Measurements from ENCODE around the gene PRDM16.

Gene PRDM16

DNA sequence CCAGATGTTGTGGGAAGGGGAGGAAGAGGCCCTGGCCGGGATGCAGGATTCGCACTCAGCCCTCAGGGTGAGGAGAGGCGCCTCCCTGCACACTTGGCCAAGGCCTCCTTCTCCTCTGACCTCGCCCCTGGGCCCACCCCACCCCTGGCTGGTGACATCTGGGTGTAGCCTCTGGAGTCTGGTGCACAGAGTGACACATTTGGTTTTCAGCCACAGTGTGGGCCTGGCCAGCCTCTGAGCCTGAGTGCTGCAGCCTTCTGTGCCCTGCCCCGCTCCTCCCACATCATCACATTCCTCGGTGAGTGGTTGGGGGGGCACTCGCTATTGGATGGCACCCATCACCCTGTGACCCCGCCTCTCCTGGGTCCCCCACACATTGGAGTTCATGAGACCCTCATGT is 45.8 kb downstream of the PRDM16 start:
- no peak for DNase-seq
- TF ChIP-seq, protein P1, sequence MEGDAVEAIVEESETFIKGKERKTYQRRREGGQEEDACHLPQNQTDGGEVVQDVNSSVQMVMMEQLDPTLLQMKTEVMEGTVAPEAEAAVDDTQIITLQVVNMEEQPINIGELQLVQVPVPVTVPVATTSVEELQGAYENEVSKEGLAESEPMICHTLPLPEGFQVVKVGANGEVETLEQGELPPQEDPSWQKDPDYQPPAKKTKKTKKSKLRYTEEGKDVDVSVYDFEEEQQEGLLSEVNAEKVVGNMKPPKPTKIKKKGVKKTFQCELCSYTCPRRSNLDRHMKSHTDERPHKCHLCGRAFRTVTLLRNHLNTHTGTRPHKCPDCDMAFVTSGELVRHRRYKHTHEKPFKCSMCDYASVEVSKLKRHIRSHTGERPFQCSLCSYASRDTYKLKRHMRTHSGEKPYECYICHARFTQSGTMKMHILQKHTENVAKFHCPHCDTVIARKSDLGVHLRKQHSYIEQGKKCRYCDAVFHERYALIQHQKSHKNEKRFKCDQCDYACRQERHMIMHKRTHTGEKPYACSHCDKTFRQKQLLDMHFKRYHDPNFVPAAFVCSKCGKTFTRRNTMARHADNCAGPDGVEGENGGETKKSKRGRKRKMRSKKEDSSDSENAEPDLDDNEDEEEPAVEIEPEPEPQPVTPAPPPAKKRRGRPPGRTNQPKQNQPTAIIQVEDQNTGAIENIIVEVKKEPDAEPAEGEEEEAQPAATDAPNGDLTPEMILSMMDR (IDR thresholded peaks at IDR 0.05; ENCODE audit: low read depth, low read length) = no peak
- no peaks in the 10 kb centered on the region for H3K9me3 ChIP-seq (ENCODE audit: severe bottlenecking)
- no peak overlapping the region for H3K27ac ChIP-seq
- no peaks in the 10 kb centered on the region for H3K27me3 ChIP-seq (ENCODE audit: insufficient read depth, low read depth, severe bottlenecking)
- H3K36me3 ChIP-seq = no peaks in the 10 kb centered on the region
- H3K4me3 ChIP-seq (ENCODE audit: low read depth, low read length) = no peak overlapping the region

DNA sequence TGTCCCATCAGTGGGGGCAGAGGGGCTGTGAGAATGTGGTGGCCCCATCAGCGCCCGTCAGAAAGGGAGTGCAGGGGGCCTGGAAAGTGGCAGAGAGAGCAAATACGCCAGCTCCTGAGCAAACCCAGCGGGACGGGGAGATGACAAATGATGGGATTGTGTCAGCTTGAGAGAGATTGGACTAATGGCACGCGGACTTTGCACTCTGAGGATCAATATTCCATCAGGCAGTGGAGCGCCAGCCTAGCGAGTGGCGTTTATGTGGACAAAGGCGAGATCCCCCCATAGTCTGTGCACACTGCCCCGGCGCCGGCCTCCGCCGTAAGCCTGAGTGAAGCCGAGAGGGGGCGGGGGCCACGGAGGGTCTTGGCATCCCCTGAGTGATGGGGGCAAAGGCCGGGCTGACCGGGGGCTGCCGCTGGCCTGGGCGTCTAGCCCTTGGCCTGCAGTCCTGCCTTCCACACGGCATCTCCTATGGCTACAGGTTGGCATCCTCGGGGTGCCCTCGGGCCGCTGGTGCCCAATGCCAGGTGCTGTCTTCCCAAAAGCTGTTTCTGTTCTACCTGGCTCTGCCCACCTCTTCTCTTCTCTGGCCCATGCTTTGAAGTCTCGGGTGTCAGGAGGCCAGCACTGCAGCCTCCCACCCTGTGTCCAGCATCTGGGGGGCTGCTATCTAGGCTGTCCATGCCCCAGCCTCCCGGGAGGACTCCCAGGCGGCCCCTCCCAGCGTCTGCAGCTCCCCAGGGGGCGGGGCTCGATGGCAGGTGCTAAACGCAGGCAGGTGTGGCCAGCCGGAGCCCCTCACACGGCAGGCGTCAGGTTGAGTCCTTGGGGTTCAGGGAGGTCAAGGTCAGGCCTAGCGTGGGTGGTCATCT is 46.5 kb downstream of the PRDM16 start:
- no peak overlapping the region for H3K27ac ChIP-seq
- no peaks in the 10 kb centered on the region for H3K9me3 ChIP-seq (ENCODE audit: severe bottlenecking)
- TF ChIP-seq, protein P1 (IDR thresholded peaks at IDR 0.05; ENCODE audit: low read depth, low read length) = no peak
- H3K27me3 ChIP-seq (ENCODE audit: insufficient read depth, low read depth, severe bottlenecking) = no peaks in the 10 kb centered on the region
- no peak overlapping the region for H3K4me3 ChIP-seq (ENCODE audit: low read depth, low read length)
- no peak for DNase-seq
- no peaks in the 10 kb centered on the region for H3K36me3 ChIP-seq

DNA sequence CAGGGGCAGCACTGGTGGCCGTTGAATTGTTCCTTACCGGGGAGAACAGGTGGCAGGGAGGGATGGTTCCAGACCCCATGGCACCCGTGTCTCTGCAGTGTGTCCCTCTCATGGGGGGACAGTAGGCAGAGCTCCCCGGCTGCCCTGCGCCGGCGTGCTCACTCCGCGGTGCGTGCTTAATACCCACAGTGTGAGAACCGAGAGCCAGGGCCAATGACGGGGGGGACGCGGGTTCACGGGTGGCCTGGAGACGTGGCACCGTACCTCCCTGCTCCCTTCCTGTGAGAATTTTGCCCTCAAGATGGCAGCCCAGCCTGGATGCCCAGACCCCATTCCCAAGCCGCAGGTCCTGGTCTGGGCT is 47.1 kb downstream of the PRDM16 start:
- Histone ChIP-seq H3K4me3 (ENCODE audit: low read depth, low read length) (no peak overlapping the region), H3K36me3 (no peaks in the 10 kb centered on the region), H3K27ac (no peak overlapping the region), H3K9me3 (ENCODE audit: severe bottlenecking) (no peaks in the 10 kb centered on the region), H3K27me3 (ENCODE audit: insufficient read depth, low read depth, severe bottlenecking) (no peaks in the 10 kb centered on the region)
- TF ChIP-seq, protein P1 (IDR thresholded peaks at IDR 0.05; ENCODE audit: low read depth, low read length) = no peak
- DNase-seq = no peak

DNA sequence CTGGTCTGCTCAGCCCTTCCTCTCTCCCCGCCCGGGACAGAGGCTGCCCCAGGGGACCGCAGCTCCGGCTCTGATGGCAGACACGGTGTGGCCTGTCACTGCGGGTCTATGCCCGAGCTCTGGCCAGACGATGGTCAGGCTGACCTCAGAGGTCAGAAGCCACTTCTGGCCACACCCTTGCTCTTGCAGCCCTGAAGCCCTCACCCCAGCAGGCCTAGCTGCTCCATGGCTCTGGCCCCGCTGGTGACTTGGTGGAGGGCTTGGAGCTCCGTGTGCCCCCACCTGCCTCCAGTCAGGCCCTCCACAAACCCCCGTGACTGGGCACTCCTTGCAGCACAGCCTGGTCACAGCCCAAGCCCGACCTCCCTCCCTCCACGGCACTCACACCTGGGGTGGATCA is 47.6 kb downstream of the PRDM16 start:
- Histone ChIP-seq H3K9me3 (ENCODE audit: severe bottlenecking) (no peaks in the 10 kb centered on the region), H3K27ac (no peak overlapping the region), H3K36me3 (no peaks in the 10 kb centered on the region), H3K27me3 (ENCODE audit: insufficient read depth, low read depth, severe bottlenecking) (no peaks in the 10 kb centered on the region), H3K4me3 (ENCODE audit: low read depth, low read length) (no peak overlapping the region)
- DNase-seq = no peak
- TF ChIP-seq, protein P1 (IDR thresholded peaks at IDR 0.05; ENCODE audit: low read depth, low read length) = no peak

DNA sequence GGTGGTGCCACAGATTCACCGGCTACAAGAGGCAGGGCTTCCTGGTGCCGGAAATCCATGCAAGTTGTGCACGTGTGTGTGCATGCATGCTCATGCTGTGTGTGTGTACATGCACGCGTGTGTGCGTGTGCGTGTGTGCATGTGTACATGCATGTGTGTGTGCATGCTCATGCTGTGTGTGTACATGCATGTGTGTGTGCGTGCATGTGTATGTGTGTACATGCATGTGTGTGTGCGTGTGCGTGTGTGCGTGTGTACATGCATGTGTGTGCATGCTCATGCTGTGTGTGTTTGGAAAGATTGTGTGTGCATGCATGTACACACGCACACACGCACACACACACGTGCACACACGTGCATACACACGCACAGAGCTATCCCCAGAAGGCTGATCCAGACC is 48.9 kb downstream of the PRDM16 start:
- TF ChIP-seq, protein P1 (IDR thresholded peaks at IDR 0.05; ENCODE audit: low read depth, low read length) = no peak
- DNase-seq = no peak
- no peaks in the 10 kb centered on the region for H3K27me3 ChIP-seq (ENCODE audit: insufficient read depth, low read depth, severe bottlenecking)
- no peak overlapping the region for H3K4me3 ChIP-seq (ENCODE audit: low read depth, low read length)
- H3K9me3 ChIP-seq (ENCODE audit: severe bottlenecking) = no peaks in the 10 kb centered on the region
- no peak overlapping the region for H3K27ac ChIP-seq
- no peaks in the 10 kb centered on the region for H3K36me3 ChIP-seq

DNA sequence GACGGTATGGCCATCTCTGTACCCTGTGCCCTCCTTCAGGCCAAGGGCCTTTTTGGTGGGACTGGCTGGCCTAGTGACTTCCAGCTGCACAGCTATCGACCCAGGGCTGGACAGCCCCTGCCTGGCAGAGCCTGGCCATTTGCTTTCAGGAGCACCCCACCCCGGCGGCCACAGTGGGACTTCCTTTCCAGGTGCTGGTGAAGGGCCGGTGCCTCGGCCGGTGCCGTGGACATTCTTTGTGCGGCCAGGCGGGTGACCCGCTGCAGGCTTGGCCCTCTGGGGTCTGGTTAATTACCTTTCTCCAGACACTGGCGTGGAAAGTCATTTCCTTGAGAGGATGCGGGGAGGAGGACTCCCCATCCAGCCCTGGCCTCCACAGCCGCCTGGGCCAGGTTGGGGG is 50.1 kb downstream of the PRDM16 start:
- H3K27me3 ChIP-seq (ENCODE audit: insufficient read depth, low read depth, severe bottlenecking) = no peaks in the 10 kb centered on the region

More for the DNA sequence above, 50.1 kb downstream of the PRDM16 start:
- Histone ChIP-seq H3K36me3 (no peaks in the 10 kb centered on the region), H3K9me3 (ENCODE audit: severe bottlenecking) (no peaks in the 10 kb centered on the region), H3K4me3 (ENCODE audit: low read depth, low read length) (no peak overlapping the region), H3K27ac (no peak overlapping the region)
- TF ChIP-seq, protein P1 (IDR thresholded peaks at IDR 0.05; ENCODE audit: low read depth, low read length) = no peak
- DNase-seq = no peak

Measured in WERI-Rb-1 (cell line).